ENCODE data around the gene CDH16. TPM values are rescaled to one million over a fixed set of nuclear protein-coding genes. Genes with fewer than 3 reads are reported as not detected.

CDH16 gene
- total and polyA plus RNA-seq, 2 of the 13 experiments (the other 11 are each of a cell fraction or from before 2014, with no cell fraction given): 2.7 to 3.9 TPM

- TF ChIP-seq SRSF1 (optimal IDR thresholded peaks at IDR 0.05; ENCODE audit: low read depth, low read length) (no peak), MIER3 (CRISPR knock-in tag; IDR thresholded peaks at IDR 0.05; ENCODE audit: borderline replicate concordance) (no peak), HMG20A (CRISPR knock-in tag; IDR thresholded peaks at IDR 0.05; ENCODE audit: borderline replicate concordance) (no peak), TARDBP (CRISPR knock-in tag; IDR thresholded peaks at IDR 0.05) (no peak), MED1 (CRISPR knock-in tag; IDR thresholded peaks at IDR 0.05) (no peak)
Observed at GRCh38 chr16:66920924-66921680, 2.4 kb upstream of the CDH16 start (continued).

DNA sequence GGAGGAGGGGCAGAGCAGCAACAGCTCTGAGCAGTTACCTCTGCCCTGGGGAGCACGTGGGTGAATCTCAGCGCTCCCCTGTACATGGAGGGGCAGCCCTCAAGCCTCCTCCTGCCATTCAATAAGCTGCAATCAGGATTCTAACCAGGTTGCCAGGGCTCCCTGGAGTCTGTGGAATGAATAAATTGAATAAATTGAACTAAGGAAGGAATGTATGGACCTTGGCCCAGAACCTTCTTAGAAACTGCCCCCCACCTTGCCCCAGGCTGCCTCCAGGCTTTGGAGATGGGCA is 1.6 kb upstream of the CDH16 start:
- FAIRE-seq (no peak), DNase-seq (ENCODE audit: low spot score) (no peak), ATAC-seq (no peak)
- ChIA-PET CTCF (ENCODE audit: low intra/inter-chr PET ratio, low total read pairs) (no interaction called here), POLR2A (interaction anchor here (1.8 to 7.3 kb wide), 3 partner anchors 11 to 18 kb away, joined by 5 to 86 read pairs (median 10); no protein-coding TSS in a partner anchor)
- TF ChIP-seq ZZZ3 (CRISPR knock-in tag; IDR thresholded peaks at IDR 0.05; ENCODE audit: borderline replicate concordance) (no peak), SRSF4 (IDR thresholded peaks at IDR 0.05; ENCODE audit: low read depth, low read length, poor library complexity, severe bottlenecking) (no peak), RFX5 (IDR thresholded peaks at IDR 0.05; ENCODE audit: low read depth, low read length) (no peak), MIXL1 (CRISPR knock-in tag; IDR thresholded peaks at IDR 0.05) (no peak), CENPT (CRISPR knock-in tag; IDR thresholded peaks at IDR 0.05; ENCODE audit: low read depth) (no peak), ZNF343 (CRISPR knock-in tag; IDR thresholded peaks at IDR 0.05) (no peak), GATAD2A (CRISPR knock-in tag; IDR thresholded peaks at IDR 0.05) (no peak), NR3C1 (CRISPR knock-in tag; IDR thresholded peaks at IDR 0.05) (no peak)
- TF ChIP-seq, protein P1, sequence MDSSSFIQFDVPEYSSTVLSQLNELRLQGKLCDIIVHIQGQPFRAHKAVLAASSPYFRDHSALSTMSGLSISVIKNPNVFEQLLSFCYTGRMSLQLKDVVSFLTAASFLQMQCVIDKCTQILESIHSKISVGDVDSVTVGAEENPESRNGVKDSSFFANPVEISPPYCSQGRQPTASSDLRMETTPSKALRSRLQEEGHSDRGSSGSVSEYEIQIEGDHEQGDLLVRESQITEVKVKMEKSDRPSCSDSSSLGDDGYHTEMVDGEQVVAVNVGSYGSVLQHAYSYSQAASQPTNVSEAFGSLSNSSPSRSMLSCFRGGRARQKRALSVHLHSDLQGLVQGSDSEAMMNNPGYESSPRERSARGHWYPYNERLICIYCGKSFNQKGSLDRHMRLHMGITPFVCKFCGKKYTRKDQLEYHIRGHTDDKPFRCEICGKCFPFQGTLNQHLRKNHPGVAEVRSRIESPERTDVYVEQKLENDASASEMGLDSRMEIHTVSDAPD (CRISPR knock-in tag; IDR thresholded peaks at IDR 0.05): no peak
- intact Hi-C loops (cut with micrococcal nuclease; ENCODE audit: unreplicated experiment): no loop called here
- Histone ChIP-seq H3K36me3 (replicated peaks in 1 of 2; ENCODE audit: control insufficient read depth in 1 of 2, insufficient read depth in 2 of 2, low read length in 2 of 2) (no peaks in the 10 kb centered on the region), H3K79me2 (ENCODE audit: insufficient read depth, low read length) (no peaks in the 10 kb centered on the region), H3K9me3 (ENCODE audit: low read length) (no peaks in the 10 kb centered on the region), H4K20me1 (ENCODE audit: insufficient read depth, low read length) (no peaks in the 10 kb centered on the region), H3K4me1 (ENCODE audit: insufficient read depth, low read length) (peaks cover 37% of the 10 kb centered on the region), H3K27ac (ENCODE audit: extremely low read length, insufficient read depth, low read length) (no peak overlapping the region), H3K27me3 (ENCODE audit: control insufficient read depth in 1 of 2, insufficient read depth in 2 of 2, low read length in 2 of 2) (peaks cover 0 to 8% of the 10 kb centered on the region in 2 experiments; a peak in 4 of 5 replicates), H2AFZ (ENCODE audit: low read length) (no peak overlapping the region), H3K9ac (ENCODE audit: insufficient read depth, low read depth, low read length) (no peak overlapping the region), H3K4me3 (replicated peaks in 1 of 3; ENCODE audit: insufficient read depth in 1 of 3, low read depth in 2 of 3, low read length in 3 of 3) (no peak overlapping the region), H3K4me2 (ENCODE audit: low read depth, low read length) (no peak overlapping the region)
- BruUV-seq (replicated peaks): no TSS peak
- WGBS (ENCODE audit: low lambda C conversion rate): 35% methylated on average over 2 of the region's 2 CpGs
- in situ Hi-C loops (cut with HindIII; ENCODE audit: extremely low pct_ligation_motif_present, low pct_unique_long_range_greater_than_20kb): no loop called here

Data from HepG2 (cell line).